Fibroblast of pulmonary artery (primary cell): ENCODE data around the gene TOP1.
A peak's percentile ranks its signal among the peaks of the same experiment; 100 is the strongest.

Experiments used
- DNase-seq: peaks from one replicate; pipeline ENCODE4 v3.0.0-alpha.2; 2010; ENCODE audit warnings: low read depth
- H3K4me3 ChIP-seq: replicated peaks from 2 replicates; pipeline ENCODE4 v1.5.1; 2011; ENCODE audit warnings: low read depth, mild to moderate bottlenecking, control low read depth, low read length, moderate library complexity
- CTCF ChIP-seq: IDR thresholded peaks from 2 replicates; pipeline ENCODE4 v1.5.1; 2011; ENCODE audit warnings: mild to moderate bottlenecking, control low read depth, low read length, inconsistent platforms; ENCODE audit errors: missing control alignments

TOP1 gene

GRCh38 chr20:41011551-41012067 lies 17.0 kb upstream of the TOP1 start:
- H3K4me3 ChIP-seq = no peak overlapping the region
- DNase-seq = no peak

GRCh38 chr20:41014561-41015088 lies 14.0 kb upstream of the TOP1 start:
- TF ChIP-seq CTCF = no peak
- DNase-seq = no peak
- no peak overlapping the region for H3K4me3 ChIP-seq

More at GRCh38 chr20:41011551-41012067, 17.0 kb upstream of the TOP1 start:
- TF ChIP-seq CTCF = no peak

GRCh38 chr20:41017448-41018042 lies 11.1 kb upstream of the TOP1 start:
- no peak for TF ChIP-seq CTCF
- no peak for DNase-seq
- no peak overlapping the region for H3K4me3 ChIP-seq

- H3K4me3 ChIP-seq = no peak overlapping the region
- TF ChIP-seq CTCF = no peak
- DNase-seq = no peak
Observed at GRCh38 chr20:41018153-41018552, 10.5 kb upstream of the TOP1 start.

GRCh38 chr20:41023549-41023948 lies 5.1 kb upstream of the TOP1 start:
- H3K4me3 ChIP-seq = no peak overlapping the region
- TF ChIP-seq CTCF = no peak
- DNase-seq = no peak

- TF ChIP-seq CTCF = no peak
- H3K4me3 ChIP-seq = no peak overlapping the region
- DNase-seq = no peak
Observed at GRCh38 chr20:41027366-41027765, 1.3 kb upstream of the TOP1 start.

GRCh38 chr20:41027872-41028358 lies 707 bp upstream of the TOP1 start:
- H3K4me3 ChIP-seq = peak overlapping the region; percentile 48
- no peak for TF ChIP-seq CTCF
- DNase-seq = no peak
